ENCODE results near the gene TRIM22.
A peak's percentile ranks its signal among the peaks of the same experiment; 100 is the strongest.
"Not testable (repeated sequence)": the region's sequence is repeated elsewhere in the genome, so short reads cannot be mapped to it uniquely, and the experiment has no call there.

TRIM22 gene

DNA sequence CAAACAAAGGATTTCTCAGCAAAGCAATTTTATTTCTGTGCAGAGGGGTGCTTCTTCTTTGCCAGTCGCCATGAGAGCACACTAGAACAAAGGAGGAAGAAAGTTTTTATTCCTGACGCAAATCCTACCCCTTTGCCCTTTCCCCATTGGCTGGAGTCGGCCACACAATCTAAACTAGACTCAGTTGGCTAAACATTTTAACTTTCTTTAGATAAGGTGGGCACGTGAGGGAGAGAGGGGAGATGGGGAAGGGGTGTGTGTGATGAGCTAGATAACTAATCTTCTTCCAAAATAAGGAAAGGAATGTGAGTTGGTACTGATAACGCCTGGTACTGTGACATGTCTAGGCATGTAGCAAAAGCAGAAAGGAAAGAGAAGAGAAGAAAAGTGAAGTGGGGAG, 626 bp downstream of the TRIM22 start:
- no peak for DNase-seq (ENCODE audit: low read depth)
- no peak for TF ChIP-seq CTCF (IDR thresholded peaks at IDR 0.05; ENCODE audit: control insufficient read depth, insufficient read depth, low read depth, low read length, missing control alignments)
- peak overlapping the region; percentile 38 for H3K4me3 ChIP-seq (ENCODE audit: control insufficient read depth, low read depth, low read length)

DNA sequence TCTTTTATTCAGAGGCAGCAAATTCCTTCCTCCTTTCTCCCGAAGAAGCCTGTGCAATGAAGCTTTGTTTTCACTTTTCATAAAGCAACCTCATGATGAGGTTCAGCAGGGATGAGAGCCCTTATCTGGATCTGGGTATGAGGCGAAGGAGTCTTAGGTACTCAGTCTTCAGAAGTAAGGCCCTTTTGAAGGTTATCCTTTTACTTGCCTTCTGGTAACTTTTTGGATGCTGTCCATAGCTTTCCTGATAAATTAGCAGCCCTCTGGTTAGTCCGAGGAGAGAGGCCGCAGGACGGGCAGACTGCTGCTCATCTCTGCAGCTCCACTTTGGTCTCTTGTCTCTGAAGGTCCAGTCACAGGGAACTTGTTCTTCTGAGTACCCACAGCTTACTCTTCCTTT, 1.1 kb downstream of the TRIM22 start:
- no peak for TF ChIP-seq CTCF (IDR thresholded peaks at IDR 0.05; ENCODE audit: control insufficient read depth, insufficient read depth, low read depth, low read length, missing control alignments)
- DNase-seq (ENCODE audit: low read depth), result no peak
- peak overlapping the region; percentile 38 for H3K4me3 ChIP-seq (ENCODE audit: control insufficient read depth, low read depth, low read length)

GRCh38 chr11:5691238-5691963, 1.8 kb downstream of the TRIM22 start:
- peak overlapping the region; percentile 38 for H3K4me3 ChIP-seq (ENCODE audit: control insufficient read depth, low read depth, low read length)

DNA sequence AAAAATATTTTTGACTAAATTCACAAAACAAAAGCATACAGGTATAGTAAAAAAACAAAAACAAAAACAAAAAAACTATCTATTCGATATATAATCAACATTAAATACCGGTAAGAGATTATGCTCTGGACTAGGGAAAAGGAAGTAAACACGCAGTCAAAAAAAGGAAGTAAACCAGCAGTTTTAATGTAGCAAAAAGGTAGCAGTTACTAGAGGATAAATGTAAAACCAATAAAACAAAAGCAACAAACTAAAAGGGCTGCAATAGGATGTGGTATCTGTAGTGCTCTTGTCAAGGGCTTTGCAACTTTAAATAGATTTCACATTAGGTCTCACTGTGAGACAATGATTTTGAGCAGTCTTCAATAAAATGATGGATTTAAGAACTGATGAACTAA, 2.4 kb downstream of the TRIM22 start:
- no peak overlapping the region for H3K4me3 ChIP-seq (ENCODE audit: control insufficient read depth, low read depth, low read length)
- DNase-seq (ENCODE audit: low read depth), result no peak
- no peak for TF ChIP-seq CTCF (IDR thresholded peaks at IDR 0.05; ENCODE audit: control insufficient read depth, insufficient read depth, low read depth, low read length, missing control alignments)

More at GRCh38 chr11:5691238-5691963, 1.8 kb downstream of the TRIM22 start:
- not testable (repeated sequence) for DNase-seq (ENCODE audit: low read depth)

DNA sequence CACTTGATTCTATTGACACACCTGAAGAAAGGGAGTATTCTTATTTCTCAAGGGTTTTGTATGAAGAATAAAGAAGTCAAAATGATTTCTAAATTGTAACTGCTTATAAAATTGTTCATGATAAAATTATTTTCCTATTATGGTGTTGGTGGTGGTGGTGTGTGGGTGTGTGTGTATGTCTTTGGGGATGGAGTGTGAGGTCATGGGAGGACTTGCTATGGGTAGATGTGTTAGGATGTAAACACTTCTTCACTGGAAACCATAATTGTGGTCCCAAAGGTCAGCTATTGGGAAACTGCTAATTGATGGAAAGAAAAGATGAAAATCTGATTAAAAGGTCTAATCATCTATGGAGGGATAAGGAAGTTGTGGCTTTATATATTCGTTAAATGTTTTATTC, 5.1 kb downstream of the TRIM22 start:
- H3K4me3 ChIP-seq (ENCODE audit: control insufficient read depth, low read depth, low read length), result no peak overlapping the region
- DNase-seq (ENCODE audit: low read depth), result no peak
- TF ChIP-seq CTCF (IDR thresholded peaks at IDR 0.05; ENCODE audit: control insufficient read depth, insufficient read depth, low read depth, low read length, missing control alignments), result no peak

DNA sequence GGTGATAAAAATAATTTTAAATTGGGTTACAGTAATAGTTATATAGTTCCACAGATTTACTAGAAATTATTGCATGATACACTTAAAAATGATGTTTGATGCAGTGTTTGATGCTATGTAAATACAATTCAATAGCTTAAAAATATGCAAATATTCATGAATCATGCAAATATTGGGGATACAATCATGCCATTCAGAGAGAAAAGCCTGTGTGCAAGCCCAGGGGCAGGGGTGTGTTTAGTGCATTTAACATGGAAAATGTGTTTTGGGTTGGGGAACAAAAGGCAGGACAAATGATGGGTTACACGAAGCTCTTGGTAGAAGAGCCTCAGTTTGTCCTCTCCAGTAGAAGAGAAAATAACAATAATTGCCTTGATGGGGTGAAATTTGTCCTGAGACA, 6.0 kb downstream of the TRIM22 start:
- no peak for DNase-seq (ENCODE audit: low read depth)
- TF ChIP-seq CTCF (IDR thresholded peaks at IDR 0.05; ENCODE audit: control insufficient read depth, insufficient read depth, low read depth, low read length, missing control alignments), result no peak

GRCh38 chr11:5696210-5696609, 6.6 kb downstream of the TRIM22 start:
- no peak overlapping the region for H3K4me3 ChIP-seq (ENCODE audit: control insufficient read depth, low read depth, low read length)
- no peak for DNase-seq (ENCODE audit: low read depth)
- no peak for TF ChIP-seq CTCF (IDR thresholded peaks at IDR 0.05; ENCODE audit: control insufficient read depth, insufficient read depth, low read depth, low read length, missing control alignments)

More for the DNA sequence above, 6.0 kb downstream of the TRIM22 start:
- no peak overlapping the region for H3K4me3 ChIP-seq (ENCODE audit: control insufficient read depth, low read depth, low read length)
